SK-N-SH (cell line): ENCODE results near the gene ADRA1B. TPM values are rescaled to one million over a fixed set of nuclear protein-coding genes. Genes with fewer than 3 reads are reported as not detected.

ENCODE experiments used
- CTCF ChIA-PET: fragments of 300-600, 350-600 bp; formaldehyde crosslinking; extraction: SDS; loops from one replicate; lab custom pipeline; 2021; lab: Yijun Ruan, JAX
- POLR2A ChIA-PET: fragments of 350-600 bp; sonication (Branson Sonifier 250); formaldehyde crosslinking; extraction: SDS; loops from one replicate; lab custom pipeline; 2020; ENCODE audit warnings: antibody characterized with exemption, inconsistent platforms; lab: Yijun Ruan, JAX
- DNase-seq: peaks from one replicate; pipeline ENCODE4 v3.0.0; 2012
- H2AFZ ChIP-seq: fragments of 200-600 bp; sonication (generic); 2 replicates; pipeline ENCODE4 v1.8.1; 2016; ENCODE audit warnings: antibody characterized with exemption, mild to moderate bottlenecking, low read depth
- H3F3A ChIP-seq: fragments of 200-600 bp; sonication (generic); replicated peaks from 2 replicates; pipeline ENCODE3; 2016; ENCODE audit warnings: antibody characterized with exemption, mild to moderate bottlenecking; ENCODE audit not compliant: insufficient read depth
- H3K27ac ChIP-seq, 2 experiments: fragments of 200-500 bp in 1 of 2; fragments of 200-600 bp in 1 of 2; sonication (Bioruptor generic) in 1 of 2; sonication (generic), shearing (Covaris generic) in 1 of 2; 2 replicates each; pipeline versions ENCODE4 v1.5.1 to v1.6.1; 2014 to 2016; ENCODE audit warnings: low read depth in 2 of 2, inconsistent platforms in 1 of 2, low read length in 1 of 2, mild to moderate bottlenecking in 1 of 2, mixed read lengths in 1 of 2
- H3K27me3 ChIP-seq: fragments of 200-600 bp; sonication (generic), shearing (Covaris generic); 2 replicates; pipeline ENCODE4 v1.6.1; 2016; ENCODE audit warnings: mixed run types; ENCODE audit not compliant: insufficient read depth
- H3K36me3 ChIP-seq, 2 experiments: fragments of 200-500 bp in 1 of 2; fragments of 200-600 bp in 1 of 2; sonication (Bioruptor generic) in 1 of 2; sonication (generic) in 1 of 2; replicated peaks in 1 of 2; 2 replicates each; pipeline versions ENCODE3 to v1.5.1; 2014 to 2016; ENCODE audit warnings: low read length in 1 of 2, mild to moderate bottlenecking in 1 of 2; ENCODE audit not compliant: insufficient read depth in 2 of 2, control insufficient read depth in 1 of 2
- H3K4me1 ChIP-seq, 2 experiments: fragments of 200-500 bp in 1 of 2; fragments of 200-600 bp in 1 of 2; sonication (Bioruptor generic) in 1 of 2; sonication (generic), shearing (Covaris generic) in 1 of 2; 2 replicates each; pipeline versions ENCODE4 v1.5.1 to v1.6.1; 2014 to 2016; ENCODE audit warnings: low read depth in 1 of 2, low read length in 1 of 2, mixed run types in 1 of 2; ENCODE audit not compliant: insufficient read depth in 2 of 2, control insufficient read depth in 1 of 2
- H3K4me2 ChIP-seq: fragments of 200-600 bp; sonication (generic), shearing (Covaris generic); 2 replicates; pipeline ENCODE4 v1.6.1; 2017; ENCODE audit warnings: mixed run types
- H3K4me3 ChIP-seq, 2 experiments: fragments of 200-500 bp in 1 of 2; fragments of 200-600 bp in 1 of 2; sonication (Bioruptor generic) in 1 of 2; sonication (generic), shearing (Covaris generic) in 1 of 2; 2 replicates each; pipeline versions ENCODE4 v1.5.1 to v1.8.1; 2014 to 2016; ENCODE audit warnings: low read depth in 2 of 2, inconsistent platforms in 1 of 2, low read length in 1 of 2, mild to moderate bottlenecking in 1 of 2, mixed read lengths in 1 of 2, moderate library complexity in 1 of 2
- H3K79me2 ChIP-seq: fragments of 200-600 bp; sonication (generic); 2 replicates; pipeline ENCODE4 v1.8.1; 2017; ENCODE audit warnings: mild to moderate bottlenecking; ENCODE audit not compliant: insufficient read depth
- H3K9ac ChIP-seq: fragments of 200-600 bp; sonication (generic); 2 replicates; pipeline ENCODE4 v1.6.1; 2017; ENCODE audit warnings: mixed run types
- H3K9me2 ChIP-seq: fragments of 200-600 bp; sonication (generic); 2 replicates; pipeline ENCODE4 v1.6.1; 2017; ENCODE audit warnings: mixed run types
- H3K9me3 ChIP-seq: fragments of 200-600 bp; sonication (generic); 2 replicates; pipeline ENCODE4 v1.6.1; 2017; ENCODE audit warnings: mixed run types, mild to moderate bottlenecking, moderate library complexity
- H4K20me1 ChIP-seq: fragments of 200-600 bp; sonication (generic); 2 replicates; pipeline ENCODE4 v1.6.1; 2017; ENCODE audit warnings: mild to moderate bottlenecking, mixed run types; ENCODE audit not compliant: insufficient read depth
- ELF1 ChIP-seq: IDR thresholded peaks from 2 replicates; pipeline ENCODE4 v1.4.0; 2012
- EZH2phosphoT487 ChIP-seq: fragments of 200-600 bp; sonication (generic); IDR thresholded peaks from 2 replicates; pipeline ENCODE4 v1.6.1; 2017; ENCODE audit warnings: low read depth, mixed run types, mild to moderate bottlenecking, antibody characterized with exemption, moderate library complexity, borderline replicate concordance
- FOSL2 ChIP-seq: IDR thresholded peaks from 2 replicates; pipeline ENCODE4 v1.4.0; 2012; ENCODE audit warnings: low read depth, mild to moderate bottlenecking, moderate library complexity, borderline replicate concordance
- GATA2 ChIP-seq: sonication (generic); formaldehyde crosslinking; IDR thresholded peaks from 2 replicates; pipeline ENCODE4 v1.5.0; 2020; ENCODE audit warnings: mild to moderate bottlenecking, missing genetic modification reagents
- JUND ChIP-seq: IDR thresholded peaks from 2 replicates; pipeline ENCODE4 v1.4.0; 2012
- MEF2A ChIP-seq: IDR thresholded peaks from 2 replicates; pipeline ENCODE4 v1.4.0; 2012; ENCODE audit warnings: low read depth, borderline replicate concordance
- MXI1 ChIP-seq: IDR thresholded peaks from 2 replicates; pipeline ENCODE4 v1.6.1; 2012; ENCODE audit warnings: mild to moderate bottlenecking, low read depth, low read length, improper control_type of control experiment
- NFIC ChIP-seq: IDR thresholded peaks from 2 replicates; pipeline ENCODE4 v1.4.0; 2012; ENCODE audit warnings: borderline replicate concordance
- NRF1 ChIP-seq: IDR thresholded peaks from 2 replicates; pipeline ENCODE4 v1.6.1; 2012; ENCODE audit warnings: low read depth, mild to moderate bottlenecking, low read length
- POLR2AphosphoS5 ChIP-seq: IDR thresholded peaks from 2 replicates; pipeline ENCODE4 v1.6.1; 2012; ENCODE audit warnings: low read depth, low read length
- RCOR1 ChIP-seq: fragments of 150-350 bp; IDR thresholded peaks from 2 replicates; pipeline ENCODE4 v1.6.1; 2017; ENCODE audit warnings: antibody characterized with exemption, low read length
- RFX5 ChIP-seq: IDR thresholded peaks from 2 replicates; pipeline ENCODE4 v1.6.1; 2012; ENCODE audit warnings: mild to moderate bottlenecking, improper control_type of control experiment, low read length
- RXRA ChIP-seq: IDR thresholded peaks from 2 replicates; pipeline ENCODE4 v1.4.0; 2012; ENCODE audit warnings: low read depth, mild to moderate bottlenecking, borderline replicate concordance
- SMC3 ChIP-seq: IDR thresholded peaks from 2 replicates; pipeline ENCODE4 v1.6.1; 2012; ENCODE audit warnings: low read depth, low read length, improper control_type of control experiment
- TCF12 ChIP-seq: IDR thresholded peaks from 2 replicates; pipeline ENCODE4 v1.4.0; 2012
- YY1 ChIP-seq: IDR thresholded peaks from 2 replicates; pipeline ENCODE4 v1.4.0; 2012; ENCODE audit warnings: low read depth, mild to moderate bottlenecking
- WGBS: methylation state at CpG from one replicate; pipeline ENCODE4 v1.1.6; 2017; ENCODE audit warnings: low lambda C conversion rate; 5-methylcytosine and 5-hydroxymethylcytosine counted together
- polyA plus RNA-seq, 3 experiments: library from polyadenylated mRNA; depleted of rRNA; stranded (reverse); fragments of >200 nt; gene quantifications; 2 replicates each; pipeline ENCODE4 v1.2.3, GENCODE V29; 2012
- TF ChIP-seq, protein P1 (sequence below): fragments of 150-350 bp; IDR thresholded peaks from 2 replicates; pipeline ENCODE4 v1.6.1; 2017; ENCODE audit warnings: antibody characterized with exemption, low read length, low read depth, borderline replicate concordance
- TF ChIP-seq, protein P2 (sequence below): fragments of 200-600 bp; sonication (generic); IDR thresholded peaks from 2 replicates; pipeline ENCODE4 v1.6.1; 2017; ENCODE audit warnings: antibody characterized with exemption, mild to moderate bottlenecking, moderate library complexity
- TF ChIP-seq, protein P3 (sequence below): IDR thresholded peaks from 2 replicates; pipeline ENCODE4 v1.4.0; 2012; ENCODE audit warnings: low read depth, borderline replicate concordance
- TF ChIP-seq, protein P4 (sequence below): fragments of 150-350 bp; IDR thresholded peaks from 2 replicates; pipeline ENCODE4 v1.6.1; 2016; ENCODE audit warnings: mild to moderate bottlenecking, low read depth, low read length
- TF ChIP-seq, protein P5 (sequence below): IDR thresholded peaks from 2 replicates; pipeline ENCODE4 v1.4.0; 2012; ENCODE audit warnings: low read depth

The ADRA1B gene
- polyA plus RNA-seq, 1 of the 3 experiments (the other 2 are of a cell fraction): 2.2 TPM

DNA sequence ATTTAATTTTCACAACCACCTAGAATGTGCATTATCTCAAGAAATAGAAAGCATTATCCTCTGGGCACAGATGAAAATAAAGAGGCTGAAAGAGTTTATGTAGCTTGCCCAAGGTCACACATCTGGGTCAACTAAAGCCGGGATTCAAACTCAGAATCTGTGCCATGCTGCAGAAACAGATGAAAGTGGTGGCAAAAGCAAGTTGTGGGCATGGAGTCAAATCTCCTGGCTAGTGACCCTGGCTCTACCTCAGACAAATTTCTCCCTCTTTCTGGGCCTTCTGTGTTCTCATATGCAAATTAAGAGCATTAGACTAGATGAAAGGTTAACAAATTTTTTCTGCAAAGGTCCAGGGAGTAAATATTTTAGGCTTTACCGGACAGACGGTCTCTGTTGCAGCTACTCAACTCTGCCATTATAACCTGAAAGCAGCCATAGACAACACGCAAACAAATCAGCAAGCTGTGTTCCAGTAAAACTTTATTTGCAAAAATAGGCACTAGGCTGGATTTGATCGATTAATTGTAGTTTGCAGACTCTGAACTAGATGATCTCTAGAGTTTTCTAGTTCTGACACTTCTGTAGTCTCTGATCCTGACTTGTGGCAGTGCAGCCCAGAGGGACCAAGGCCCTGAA lies 6.0 kb upstream of the ADRA1B start:
- Histone ChIP-seq H3K36me3 (no peaks in the 10 kb centered on the region), H3F3A (peaks cover 37% of the 10 kb centered on the region), H3K4me2 (no peak overlapping the region), H3K9ac (no peak overlapping the region)
- no peak for DNase-seq
- WGBS: 84% methylated on average over 5 of the region's 5 CpGs
- ChIA-PET POLR2A (no interaction called here), CTCF (interaction anchor here (1.7 kb wide), 1 partner anchor 465 kb away, joined by 3 read pairs; no protein-coding TSS in a partner anchor)
- no peak for TF ChIP-seq FOSL2
- TF ChIP-seq TCF12: no peak
- TF ChIP-seq, all 33 proteins: peak for 0
- H3K9me2 ChIP-seq: no peaks in the 10 kb centered on the region
- no peak overlapping the region for H3K27ac ChIP-seq
- no peaks in the 10 kb centered on the region for H3K27me3 ChIP-seq
- H4K20me1 ChIP-seq: no peaks in the 10 kb centered on the region
- H3K79me2 ChIP-seq: no peaks in the 10 kb centered on the region
- peaks cover 3 to 40% of the 10 kb centered on the region in 2 experiments; a peak in 3 of 4 replicates for H3K4me1 ChIP-seq
- H2AFZ ChIP-seq: peak overlapping the region; percentile 19; the same call in 1 of the 2 replicates
- no peaks in the 10 kb centered on the region for H3K9me3 ChIP-seq
- H3K4me3 ChIP-seq: no peak overlapping the region

DNA sequence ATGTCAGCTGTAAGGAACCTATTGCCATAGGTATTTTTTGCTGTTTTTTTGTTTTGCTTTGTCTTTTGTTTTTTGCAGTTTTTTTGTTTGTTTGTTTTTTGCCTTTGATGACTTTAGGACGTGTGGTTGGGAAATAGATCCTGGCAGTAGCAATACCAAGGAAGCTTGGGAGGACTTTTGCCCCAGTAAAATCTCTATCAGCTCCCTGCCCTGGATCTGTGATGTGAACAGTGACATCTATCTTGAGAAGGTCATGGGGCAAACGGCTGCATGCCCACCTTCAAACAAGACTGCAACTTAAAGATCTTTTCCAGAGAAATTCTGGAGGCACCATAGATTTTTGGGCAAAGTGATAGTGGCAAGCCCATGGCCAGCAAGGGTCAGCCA lies 5.4 kb upstream of the ADRA1B start:
- H3K4me3 ChIP-seq: no peak overlapping the region
- WGBS: 70% methylated on average over 2 of the region's 2 CpGs
- peaks cover 5 to 40% of the 10 kb centered on the region in 2 experiments; a peak in 3 of 4 replicates for H3K4me1 ChIP-seq
- H3K79me2 ChIP-seq: no peaks in the 10 kb centered on the region
- no peak for DNase-seq
- no peak overlapping the region for H3K4me2 ChIP-seq
- no peak overlapping the region for H3K27ac ChIP-seq
- H3K36me3 ChIP-seq: no peaks in the 10 kb centered on the region
- H3K9me2 ChIP-seq: no peaks in the 10 kb centered on the region
- H2AFZ ChIP-seq: peak overlapping the region; percentile 19; the same call in 1 of the 2 replicates
- H3K27me3 ChIP-seq: no peaks in the 10 kb centered on the region
- no peak overlapping the region for H3K9ac ChIP-seq
- no peaks in the 10 kb centered on the region for H4K20me1 ChIP-seq
- TF ChIP-seq NRF1: no peak
- no peak for TF ChIP-seq ELF1
- no peak for TF ChIP-seq EZH2phosphoT487
- TF ChIP-seq, protein P1, sequence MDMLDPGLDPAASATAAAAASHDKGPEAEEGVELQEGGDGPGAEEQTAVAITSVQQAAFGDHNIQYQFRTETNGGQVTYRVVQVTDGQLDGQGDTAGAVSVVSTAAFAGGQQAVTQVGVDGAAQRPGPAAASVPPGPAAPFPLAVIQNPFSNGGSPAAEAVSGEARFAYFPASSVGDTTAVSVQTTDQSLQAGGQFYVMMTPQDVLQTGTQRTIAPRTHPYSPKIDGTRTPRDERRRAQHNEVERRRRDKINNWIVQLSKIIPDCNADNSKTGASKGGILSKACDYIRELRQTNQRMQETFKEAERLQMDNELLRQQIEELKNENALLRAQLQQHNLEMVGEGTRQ: no peak
- TF ChIP-seq, protein P2, sequence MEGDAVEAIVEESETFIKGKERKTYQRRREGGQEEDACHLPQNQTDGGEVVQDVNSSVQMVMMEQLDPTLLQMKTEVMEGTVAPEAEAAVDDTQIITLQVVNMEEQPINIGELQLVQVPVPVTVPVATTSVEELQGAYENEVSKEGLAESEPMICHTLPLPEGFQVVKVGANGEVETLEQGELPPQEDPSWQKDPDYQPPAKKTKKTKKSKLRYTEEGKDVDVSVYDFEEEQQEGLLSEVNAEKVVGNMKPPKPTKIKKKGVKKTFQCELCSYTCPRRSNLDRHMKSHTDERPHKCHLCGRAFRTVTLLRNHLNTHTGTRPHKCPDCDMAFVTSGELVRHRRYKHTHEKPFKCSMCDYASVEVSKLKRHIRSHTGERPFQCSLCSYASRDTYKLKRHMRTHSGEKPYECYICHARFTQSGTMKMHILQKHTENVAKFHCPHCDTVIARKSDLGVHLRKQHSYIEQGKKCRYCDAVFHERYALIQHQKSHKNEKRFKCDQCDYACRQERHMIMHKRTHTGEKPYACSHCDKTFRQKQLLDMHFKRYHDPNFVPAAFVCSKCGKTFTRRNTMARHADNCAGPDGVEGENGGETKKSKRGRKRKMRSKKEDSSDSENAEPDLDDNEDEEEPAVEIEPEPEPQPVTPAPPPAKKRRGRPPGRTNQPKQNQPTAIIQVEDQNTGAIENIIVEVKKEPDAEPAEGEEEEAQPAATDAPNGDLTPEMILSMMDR: no peak
- TF ChIP-seq RXRA: no peak
- TF ChIP-seq GATA2 (CRISPR knock-in tag): no peak
- no peak for TF ChIP-seq POLR2AphosphoS5
- no peak for TF ChIP-seq NFIC
- TF ChIP-seq, protein P3, sequence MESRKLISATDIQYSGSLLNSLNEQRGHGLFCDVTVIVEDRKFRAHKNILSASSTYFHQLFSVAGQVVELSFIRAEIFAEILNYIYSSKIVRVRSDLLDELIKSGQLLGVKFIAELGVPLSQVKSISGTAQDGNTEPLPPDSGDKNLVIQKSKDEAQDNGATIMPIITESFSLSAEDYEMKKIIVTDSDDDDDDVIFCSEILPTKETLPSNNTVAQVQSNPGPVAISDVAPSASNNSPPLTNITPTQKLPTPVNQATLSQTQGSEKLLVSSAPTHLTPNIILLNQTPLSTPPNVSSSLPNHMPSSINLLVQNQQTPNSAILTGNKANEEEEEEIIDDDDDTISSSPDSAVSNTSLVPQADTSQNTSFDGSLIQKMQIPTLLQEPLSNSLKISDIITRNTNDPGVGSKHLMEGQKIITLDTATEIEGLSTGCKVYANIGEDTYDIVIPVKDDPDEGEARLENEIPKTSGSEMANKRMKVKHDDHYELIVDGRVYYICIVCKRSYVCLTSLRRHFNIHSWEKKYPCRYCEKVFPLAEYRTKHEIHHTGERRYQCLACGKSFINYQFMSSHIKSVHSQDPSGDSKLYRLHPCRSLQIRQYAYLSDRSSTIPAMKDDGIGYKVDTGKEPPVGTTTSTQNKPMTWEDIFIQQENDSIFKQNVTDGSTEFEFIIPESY: no peak
- TF ChIP-seq, protein P4, sequence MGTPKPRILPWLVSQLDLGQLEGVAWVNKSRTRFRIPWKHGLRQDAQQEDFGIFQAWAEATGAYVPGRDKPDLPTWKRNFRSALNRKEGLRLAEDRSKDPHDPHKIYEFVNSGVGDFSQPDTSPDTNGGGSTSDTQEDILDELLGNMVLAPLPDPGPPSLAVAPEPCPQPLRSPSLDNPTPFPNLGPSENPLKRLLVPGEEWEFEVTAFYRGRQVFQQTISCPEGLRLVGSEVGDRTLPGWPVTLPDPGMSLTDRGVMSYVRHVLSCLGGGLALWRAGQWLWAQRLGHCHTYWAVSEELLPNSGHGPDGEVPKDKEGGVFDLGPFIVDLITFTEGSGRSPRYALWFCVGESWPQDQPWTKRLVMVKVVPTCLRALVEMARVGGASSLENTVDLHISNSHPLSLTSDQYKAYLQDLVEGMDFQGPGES: no peak
- no peak for TF ChIP-seq YY1
- TF ChIP-seq RCOR1: no peak
- TF ChIP-seq, protein P5, sequence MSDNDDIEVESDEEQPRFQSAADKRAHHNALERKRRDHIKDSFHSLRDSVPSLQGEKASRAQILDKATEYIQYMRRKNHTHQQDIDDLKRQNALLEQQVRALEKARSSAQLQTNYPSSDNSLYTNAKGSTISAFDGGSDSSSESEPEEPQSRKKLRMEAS: no peak
- TF ChIP-seq TCF12: no peak
- TF ChIP-seq SMC3: no peak
- no peak for TF ChIP-seq MEF2A
- no peak for TF ChIP-seq RFX5
- TF ChIP-seq MXI1: no peak
- no peak for TF ChIP-seq JUND
- no peaks in the 10 kb centered on the region for H3K9me3 ChIP-seq
- H3F3A ChIP-seq: peaks cover 36% of the 10 kb centered on the region
- ChIA-PET POLR2A (no interaction called here), CTCF (interaction anchor here (1.7 kb wide), 1 partner anchor 466 kb away, joined by 3 read pairs; no protein-coding TSS in a partner anchor)
